GM18909 (cell line): Measurements from ENCODE around the gene INPP5F.
"Not testable (repeated sequence)": the region's sequence is repeated elsewhere in the genome, so short reads cannot be mapped to it uniquely, and the experiment has no call there.

Source experiments
- ATAC-seq: cut with Tn5 transposase; IDR thresholded peaks from one replicate; pipeline ENCODE4 v1.9.1; 2021; ENCODE audit warnings: mild to moderate bottlenecking; ENCODE audit not compliant: unreplicated experiment, poor library complexity

The INPP5F gene

DNA sequence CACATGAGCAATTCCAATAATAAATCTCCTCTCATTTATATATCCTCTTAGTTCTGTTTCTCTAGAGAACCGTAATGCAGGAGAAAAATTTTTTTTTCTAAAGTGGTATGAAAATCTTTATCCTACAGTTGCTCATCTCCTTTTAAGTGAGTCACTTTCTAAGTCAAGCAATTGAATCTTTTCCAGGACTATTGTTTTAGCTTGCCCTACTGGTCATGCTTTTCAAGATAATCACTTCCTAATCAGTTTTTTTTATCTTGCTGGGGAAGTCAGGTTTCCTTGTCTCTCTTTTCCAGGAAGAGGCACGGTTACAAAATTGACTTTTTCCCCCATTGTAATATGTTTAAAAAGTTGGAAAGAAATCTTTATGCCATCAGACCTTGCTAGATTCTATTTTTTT lies 44.0 kb downstream of the INPP5F start:
- ATAC-seq = no peak

DNA sequence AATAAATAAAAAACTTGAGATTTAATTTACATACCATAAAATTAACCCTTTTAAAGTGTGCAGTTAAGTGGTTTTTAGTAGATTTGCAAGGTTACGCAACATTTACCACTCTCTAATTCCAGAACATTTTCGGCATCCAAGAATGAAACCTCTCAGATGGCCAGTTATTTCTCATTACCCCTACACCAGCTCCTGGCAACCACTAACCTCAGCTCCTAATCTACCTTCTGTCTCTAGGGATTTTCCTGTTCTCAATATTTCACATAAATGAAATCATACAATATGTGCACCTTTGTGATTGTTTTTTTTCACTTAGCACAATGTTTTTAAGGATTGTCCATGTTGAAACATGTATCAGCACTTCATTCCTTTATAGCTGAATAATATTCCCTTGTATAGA lies 45.1 kb downstream of the INPP5F start:
- no peak for ATAC-seq

DNA sequence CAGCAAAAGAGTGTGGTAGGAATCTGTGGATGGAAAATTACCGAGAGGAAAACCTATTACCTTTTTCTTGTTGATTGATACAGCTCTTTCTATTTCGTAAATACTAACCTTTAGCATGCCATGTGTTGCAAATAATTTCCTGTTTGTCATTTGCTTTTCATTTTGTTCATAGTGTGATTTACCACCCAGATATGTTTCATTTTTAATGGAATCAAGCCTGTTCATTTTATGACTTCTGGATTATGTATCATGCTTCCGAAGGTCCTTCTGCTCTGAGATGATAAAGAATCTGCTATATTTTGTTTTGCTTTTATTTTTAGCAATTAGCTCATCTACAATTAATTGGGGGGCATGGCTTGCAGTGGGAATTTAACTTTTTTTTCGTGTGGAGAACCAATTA lies 46.5 kb downstream of the INPP5F start:
- no peak for ATAC-seq

DNA sequence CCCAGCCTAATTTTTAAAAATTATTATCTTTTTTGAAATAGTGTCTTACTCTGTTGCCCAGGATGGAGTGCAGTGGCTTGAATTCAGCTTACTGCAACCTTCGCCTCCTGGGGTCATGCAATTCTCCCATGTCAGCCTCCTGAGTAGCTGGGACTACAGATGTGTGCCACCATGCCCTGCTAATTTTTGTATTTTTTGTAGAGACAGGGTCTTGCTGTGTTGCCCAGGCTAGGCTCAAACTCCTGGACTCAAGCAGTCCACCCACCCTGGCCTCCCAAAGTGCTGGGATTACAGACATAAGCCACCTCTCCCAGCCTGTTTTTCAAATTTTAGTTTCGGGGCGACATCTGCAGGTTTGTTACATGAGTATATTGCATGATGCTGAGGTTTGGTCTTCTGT lies 47.2 kb downstream of the INPP5F start:
- ATAC-seq = not testable (repeated sequence)

DNA sequence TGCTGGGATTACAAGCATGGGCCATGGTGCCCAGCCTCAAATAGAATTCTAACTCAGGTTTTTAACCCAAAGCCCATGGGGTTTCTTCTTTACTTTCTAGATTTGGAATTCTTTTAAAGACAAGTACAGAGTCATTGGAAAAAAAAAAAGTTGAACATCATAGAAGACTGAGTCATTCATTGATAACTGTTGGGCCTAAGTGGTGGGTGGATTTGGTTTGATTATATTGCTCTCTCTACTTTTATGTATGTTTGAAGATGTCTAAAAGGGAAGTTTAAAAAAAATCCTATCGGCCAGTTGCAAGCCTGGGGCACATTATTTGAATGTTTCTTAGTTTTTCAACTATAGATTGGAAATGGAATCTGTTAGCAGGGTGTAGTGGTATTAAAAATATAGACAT lies 49.7 kb downstream of the INPP5F start:
- ATAC-seq = no peak

GRCh38 chr10:119776536-119776935 lies 50.7 kb downstream of the INPP5F start:
- ATAC-seq = no peak

DNA sequence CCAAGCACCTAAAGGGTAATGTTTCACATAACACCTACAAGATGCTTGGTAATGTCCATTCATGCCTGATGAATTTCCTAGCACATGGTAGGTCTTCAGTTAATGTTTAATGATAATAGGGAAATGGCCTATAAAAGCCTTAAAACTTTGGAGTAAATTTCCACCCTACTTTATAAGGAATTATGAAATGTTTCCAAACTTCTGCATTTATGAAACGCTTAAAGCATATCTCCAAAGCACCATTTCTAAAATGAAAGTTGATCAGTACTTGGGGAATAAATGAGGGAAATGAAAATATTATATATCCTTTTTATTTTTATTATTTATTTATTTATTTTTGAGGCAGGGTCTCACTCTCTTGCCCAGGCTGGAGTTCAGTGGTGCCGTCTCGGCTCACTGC lies 51.8 kb downstream of the INPP5F start:
- ATAC-seq = no peak

DNA sequence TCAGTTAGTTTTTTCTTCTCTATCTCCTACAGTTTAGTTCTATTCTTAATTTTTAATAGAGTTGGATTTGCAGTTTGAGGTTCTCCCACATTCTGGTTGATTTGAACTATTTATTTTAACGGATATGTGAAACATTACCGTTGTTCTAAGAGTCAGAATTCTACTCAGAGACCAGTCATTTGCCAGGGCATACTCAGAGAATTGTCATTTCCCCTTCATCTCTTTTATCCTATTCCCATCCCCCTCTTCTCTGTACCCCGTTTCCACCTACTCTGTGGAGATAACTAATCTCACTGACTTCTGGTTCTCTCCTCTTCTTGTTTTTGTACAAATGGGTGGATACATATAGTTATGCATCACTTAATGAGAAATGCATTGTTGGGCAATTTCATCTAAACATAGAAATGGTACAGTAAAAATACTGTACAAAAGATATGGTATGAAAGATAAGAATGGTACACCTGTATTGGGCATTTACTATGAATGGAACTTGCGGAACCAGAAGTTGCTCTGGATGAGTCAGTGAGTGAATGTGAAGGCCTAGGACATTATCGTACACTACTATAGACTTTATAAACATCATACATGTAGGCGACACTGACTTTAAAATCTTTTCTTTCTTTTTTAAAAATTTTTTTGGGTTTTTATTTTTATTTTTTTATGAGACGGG lies 53.1 kb downstream of the INPP5F start:
- ATAC-seq = no peak

DNA sequence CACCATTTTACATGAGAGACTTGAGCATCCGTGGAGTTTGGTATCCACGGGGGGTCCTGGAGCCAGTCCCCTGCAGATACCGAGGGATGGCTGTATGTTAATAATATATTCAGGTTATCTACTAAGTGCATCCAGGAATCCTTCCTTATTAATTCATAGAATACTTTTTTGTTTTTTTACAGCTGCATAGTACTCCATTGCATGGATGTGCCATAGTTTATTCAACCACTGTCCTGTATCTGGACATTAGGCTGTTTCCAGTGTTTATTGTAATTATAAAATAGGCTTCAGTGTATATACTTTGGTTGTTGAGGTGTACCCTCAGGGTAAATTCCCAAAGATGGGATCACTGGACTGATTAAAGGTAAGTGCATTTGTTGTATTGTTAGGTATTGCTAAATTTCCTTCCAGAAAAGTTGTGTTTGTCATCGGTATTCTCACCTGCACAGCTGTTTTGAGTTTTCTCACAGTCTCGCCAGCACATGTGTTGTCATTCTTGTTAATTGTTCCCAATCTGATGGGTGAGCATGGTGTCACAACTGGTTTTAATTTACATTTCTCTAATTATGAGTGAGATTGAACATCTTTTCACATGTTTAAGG lies 55.1 kb downstream of the INPP5F start:
- no peak for ATAC-seq

DNA sequence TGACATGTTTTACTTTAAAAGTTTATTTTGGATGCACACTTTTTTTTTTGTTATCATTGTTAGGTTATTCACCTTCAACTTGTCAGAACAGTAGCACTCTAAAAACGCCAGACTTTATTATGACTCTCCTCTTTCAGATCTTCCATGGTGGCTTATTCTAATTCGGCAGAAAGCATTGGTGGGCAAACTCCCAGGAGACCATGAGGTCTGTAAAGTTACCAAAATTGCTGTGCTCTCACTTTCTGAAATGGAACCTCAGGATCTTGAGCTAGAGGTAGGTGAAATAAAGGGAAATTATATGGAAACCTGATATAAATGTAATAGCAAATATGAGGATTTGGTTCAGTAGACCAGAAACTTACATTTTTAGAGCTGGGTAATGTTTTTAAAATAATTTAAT lies 55.6 kb downstream of the INPP5F start:
- ATAC-seq = no peak

GRCh38 chr10:119782981-119783664 lies 57.3 kb downstream of the INPP5F start:
- ATAC-seq = no peak

- no peak for ATAC-seq
Measured at GRCh38 chr10:119783665-119784027, 57.8 kb downstream of the INPP5F start.

- peak; percentile 45 for ATAC-seq
Measured at GRCh38 chr10:119784340-119785067, 58.7 kb downstream of the INPP5F start.

DNA sequence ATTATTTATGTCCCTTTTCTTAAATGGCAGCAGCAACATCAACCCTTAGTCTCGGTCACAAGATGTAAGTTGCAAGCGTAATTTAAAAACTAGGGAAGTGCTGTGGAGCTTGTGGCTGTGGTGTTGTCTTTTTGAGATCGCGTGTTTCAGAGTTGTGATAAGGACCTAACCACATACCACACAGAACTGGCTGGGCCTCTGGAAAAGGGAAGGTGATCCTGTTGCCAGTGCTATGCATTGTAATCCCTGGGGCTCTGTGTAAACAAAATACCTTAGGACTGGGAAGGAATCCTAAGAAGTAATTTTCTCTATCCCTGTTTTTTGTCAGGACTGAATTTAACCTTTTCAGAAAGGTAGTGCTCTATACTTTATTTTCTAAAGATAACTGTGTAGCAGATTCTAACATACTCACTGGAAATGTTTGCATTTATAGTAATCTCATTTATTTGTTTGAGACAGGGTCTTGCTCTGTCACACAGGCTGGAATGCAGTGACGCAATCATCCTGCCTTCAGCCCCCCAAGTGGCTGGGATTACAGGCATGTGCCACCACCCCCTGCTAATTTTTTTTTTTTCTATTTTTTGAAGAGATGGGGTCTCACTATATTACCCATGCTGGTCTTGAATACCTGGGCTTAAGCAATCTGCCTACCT lies 60.4 kb downstream of the INPP5F start:
- ATAC-seq = no peak

- not testable (repeated sequence) for ATAC-seq
Measured at GRCh38 chr10:119795101-119795500, 69.3 kb downstream of the INPP5F start.

DNA sequence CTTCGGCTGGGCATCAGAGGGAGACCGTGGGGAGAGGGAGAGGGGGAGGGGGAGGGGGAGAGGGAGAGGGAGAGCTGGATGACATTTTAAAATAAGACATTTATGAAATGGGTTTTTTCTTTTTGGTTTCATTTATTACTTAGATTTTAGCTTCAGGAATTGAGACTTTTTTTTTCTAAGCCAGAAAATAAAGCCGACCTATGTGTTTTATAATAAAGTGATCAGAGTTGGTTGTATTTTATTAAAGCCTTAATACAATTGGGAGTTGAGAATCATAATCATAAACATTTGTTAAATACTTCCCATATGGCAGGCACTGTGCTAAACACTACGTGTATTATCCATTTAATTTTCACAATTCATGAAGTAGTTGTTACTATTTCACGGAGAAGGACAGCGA lies 70.2 kb downstream of the INPP5F start:
- ATAC-seq = no peak

DNA sequence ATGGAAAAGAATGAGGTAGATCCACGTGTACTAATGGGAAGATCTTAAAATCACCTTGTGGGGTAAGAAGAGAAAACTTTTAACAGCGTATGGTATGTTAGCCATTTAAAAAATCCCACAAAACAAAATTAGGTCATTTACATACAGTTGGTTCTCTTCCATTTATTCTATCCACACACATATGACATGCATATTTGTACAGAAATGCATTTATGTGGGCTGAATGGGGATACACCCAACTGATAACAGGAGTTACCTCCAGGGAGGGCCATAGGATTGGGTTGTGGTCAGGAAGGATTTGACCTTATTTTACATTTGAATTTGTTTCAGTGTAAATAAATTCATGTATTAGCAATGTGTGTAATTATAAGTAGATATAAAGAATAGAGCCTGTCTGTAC lies 75.3 kb downstream of the INPP5F start:
- no peak for ATAC-seq

DNA sequence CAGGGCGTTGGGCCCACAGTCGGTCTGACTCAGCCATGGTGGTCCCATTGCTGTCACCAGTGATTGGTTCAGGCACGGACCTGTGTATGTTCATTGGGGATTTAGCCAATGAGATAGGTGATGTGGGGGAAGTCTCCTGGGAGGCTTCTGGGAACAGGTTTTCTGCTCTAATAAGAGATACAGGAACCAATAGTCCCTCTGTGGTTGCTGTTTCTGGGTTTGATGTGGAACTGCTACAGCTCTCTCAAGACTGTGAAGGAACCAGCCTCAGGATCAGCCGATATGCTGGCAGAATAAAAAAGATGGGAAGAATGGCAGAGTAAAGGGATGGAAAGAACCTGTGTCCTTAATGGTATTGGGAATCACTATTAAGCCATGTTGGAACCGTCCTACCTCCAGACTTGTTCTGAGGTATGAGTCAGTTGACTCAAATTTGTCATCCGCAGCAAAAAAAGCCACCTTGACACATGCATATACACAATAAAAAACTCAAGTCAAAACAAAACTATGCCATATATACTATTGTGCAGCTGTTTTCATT lies 76.2 kb downstream of the INPP5F start:
- no peak for ATAC-seq

GRCh38 chr10:119803264-119803663 lies 77.4 kb downstream of the INPP5F start:
- ATAC-seq = no peak

DNA sequence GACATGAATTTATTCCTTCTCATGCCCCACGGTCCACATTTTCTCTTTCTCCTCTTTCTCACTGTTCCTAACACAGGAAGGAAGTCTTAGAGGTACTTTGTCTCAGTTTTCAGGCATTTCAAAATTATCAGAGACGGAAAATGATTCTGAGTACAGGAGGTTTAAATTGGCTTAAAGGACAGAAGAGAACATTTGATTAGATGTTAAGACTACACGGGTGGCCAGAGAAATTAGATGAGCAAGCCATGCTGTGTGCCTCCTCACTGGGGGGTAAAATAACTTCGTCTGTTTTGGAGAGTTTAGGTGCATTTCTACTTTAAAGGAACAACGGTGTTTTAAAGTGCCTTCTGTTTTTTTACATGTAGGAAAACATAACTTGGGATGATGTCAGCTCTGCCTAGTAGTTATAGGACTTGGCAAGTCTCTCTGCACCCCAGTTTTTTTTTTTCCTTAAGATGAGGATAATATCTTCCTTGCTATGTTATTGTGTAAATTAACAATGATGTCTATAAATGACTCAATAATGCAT lies 79.9 kb downstream of the INPP5F start:
- ATAC-seq = no peak
